Cardiac septum (tissue), 1 donor: ENCODE results near the gene ZSCAN20. TPM values are rescaled to one million over a fixed set of nuclear protein-coding genes. Genes with fewer than 3 reads are reported as not detected.

Experiments used
- DNase-seq: peaks from one replicate; pipeline ENCODE4 v3.0.0-alpha.2; 2020; ENCODE audit warnings: low spot score
- intact Hi-C: fragments of 100-400 bp; cut with DNase I; formaldehyde crosslinking; loops from one replicate; pipeline ENCODE4 v1.14.0; 2022
- long read RNA-seq: library from polyadenylated mRNA; unstranded; transcript quantifications from one replicate; pipeline ENCODE4 v2.0.0, GENCODE V29; 2021
- total RNA-seq: library from RNA; stranded (reverse); fragmentation: NEBNext Ultra II Directional; extraction: Animal tissue kit (Norgen Biotek cat#: 25700); gene quantifications from one replicate; pipeline ENCODE4 v1.2.1, GENCODE V29; 2021
- donor health status: DM: no; HTN: no; CAD: no.

The ZSCAN20 gene
- total RNA-seq: 8.3 TPM
- long read RNA-seq, partial matches to known transcripts: 1 of 7 reads
- long read RNA-seq, other reads (novel, unspliced or antisense): 6 of 7 reads

DNA sequence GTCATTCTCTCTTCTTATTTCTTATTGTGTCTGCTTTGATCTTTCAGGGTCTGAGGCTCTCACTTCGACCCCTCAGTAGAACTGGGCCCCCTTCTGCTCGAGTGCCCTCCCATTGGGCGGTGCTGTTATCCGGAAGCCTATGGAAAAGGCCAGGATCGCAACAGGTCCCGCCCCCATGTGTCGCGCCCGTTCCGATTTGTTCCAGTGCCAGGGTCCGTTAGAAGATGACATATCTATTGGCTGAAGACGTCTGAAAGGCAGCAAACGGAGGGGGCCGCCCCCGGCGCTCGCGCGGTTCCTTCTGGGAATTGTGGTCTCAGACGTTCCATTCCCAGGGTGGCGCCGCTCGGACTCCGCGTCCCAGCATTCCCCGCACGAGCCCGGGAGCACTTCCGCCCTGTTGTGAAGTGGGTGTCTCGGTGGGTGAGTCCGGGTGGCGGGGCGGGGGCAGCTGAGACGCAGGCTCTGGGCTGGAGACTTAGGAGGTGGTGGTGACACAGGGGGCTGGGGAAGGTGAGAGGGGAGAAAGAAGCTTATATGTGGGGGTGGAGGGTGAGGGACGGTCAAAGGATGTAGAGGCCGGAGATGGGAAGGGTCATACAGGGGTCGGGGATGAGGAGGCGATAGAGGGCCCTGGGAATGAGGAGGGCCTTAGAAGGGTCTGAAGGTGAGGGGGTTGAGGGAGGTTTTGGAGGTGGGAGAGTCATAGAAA, at the start of gene ZSCAN20:
TSS of gene ZSCAN20 (plus strand) at position 377 of the 712 bp plus-strand sequence. CDS start 6,644 bp downstream, outside the sequence.
- DNase-seq: peak; percentile 98
- intact Hi-C loops: loop anchor here (1.0 kb wide), 1 partner anchor 138 kb away; no protein-coding TSS in a partner anchor

DNA sequence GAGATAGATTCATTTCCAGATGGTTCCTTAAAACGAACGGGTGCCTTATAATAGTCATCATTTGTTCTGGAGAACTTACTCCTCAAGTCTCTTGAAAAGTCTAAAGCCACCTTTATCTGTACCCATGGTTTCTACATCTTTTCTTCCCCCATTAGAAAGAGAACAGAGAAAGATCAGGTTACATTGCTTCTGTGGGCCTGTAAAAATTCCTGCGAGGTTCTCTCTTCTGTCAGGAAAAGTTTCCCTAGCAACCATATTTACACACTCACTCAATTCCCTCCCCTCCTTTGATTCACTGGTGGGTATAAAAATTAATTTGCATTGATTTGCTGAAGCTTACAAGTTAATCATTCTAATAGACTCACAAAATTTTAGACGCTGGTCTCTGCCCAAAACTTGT, 48.2 kb upstream of the ZSCAN20 start:
- no peak for DNase-seq
- intact Hi-C loops: no loop called here

GRCh38 chr1:33424610-33425009, 47.8 kb upstream of the ZSCAN20 start:
- intact Hi-C loops: loop anchor here (5.0 kb wide), 1 partner anchor 42 kb away; no protein-coding TSS in a partner anchor
- no peak for DNase-seq

DNA sequence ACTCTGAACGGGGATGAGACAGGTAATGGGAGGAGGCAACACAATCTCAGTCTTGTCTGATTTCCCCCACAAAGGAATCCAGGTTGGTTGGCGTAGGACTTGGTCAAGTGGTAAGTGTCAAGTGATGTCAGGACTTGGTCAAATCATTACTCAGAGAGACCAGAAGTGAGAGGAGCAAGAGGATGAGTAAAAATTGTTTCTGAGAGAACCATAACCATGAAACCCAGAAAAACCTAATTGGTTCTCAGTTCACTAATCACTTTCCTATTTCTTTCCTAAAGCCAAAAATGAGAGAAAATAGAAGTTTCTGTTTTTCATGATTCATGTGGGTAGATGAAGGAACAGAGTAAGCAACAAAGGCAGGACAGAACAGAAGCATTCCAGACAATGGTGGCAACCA, 46.5 kb upstream of the ZSCAN20 start:
- DNase-seq: no peak
- intact Hi-C loops: loop anchor here (5.0 kb wide), 1 partner anchor 44 kb away; no protein-coding TSS in a partner anchor

DNA sequence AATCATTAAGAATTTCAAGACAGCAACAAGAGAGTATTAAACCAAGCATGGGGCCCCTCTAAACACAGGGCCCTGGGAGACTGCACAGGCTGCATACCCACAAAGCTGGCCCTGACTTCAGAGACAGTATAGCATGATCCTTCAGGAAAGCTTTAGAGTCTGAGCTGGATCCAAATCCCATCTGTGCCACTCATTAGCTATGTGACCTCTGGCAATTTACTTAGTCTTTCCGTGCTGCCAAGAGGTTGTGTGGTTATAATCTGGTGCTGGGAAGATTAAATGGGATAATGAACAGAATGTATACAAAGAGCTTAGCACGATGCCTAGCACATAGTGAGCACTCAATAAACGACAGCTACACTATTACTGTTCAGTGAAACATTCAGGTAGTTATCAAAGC, 45.5 kb upstream of the ZSCAN20 start:
- intact Hi-C loops: loop anchor here (5.0 kb wide), 1 partner anchor 45 kb away; no protein-coding TSS in a partner anchor

DNA sequence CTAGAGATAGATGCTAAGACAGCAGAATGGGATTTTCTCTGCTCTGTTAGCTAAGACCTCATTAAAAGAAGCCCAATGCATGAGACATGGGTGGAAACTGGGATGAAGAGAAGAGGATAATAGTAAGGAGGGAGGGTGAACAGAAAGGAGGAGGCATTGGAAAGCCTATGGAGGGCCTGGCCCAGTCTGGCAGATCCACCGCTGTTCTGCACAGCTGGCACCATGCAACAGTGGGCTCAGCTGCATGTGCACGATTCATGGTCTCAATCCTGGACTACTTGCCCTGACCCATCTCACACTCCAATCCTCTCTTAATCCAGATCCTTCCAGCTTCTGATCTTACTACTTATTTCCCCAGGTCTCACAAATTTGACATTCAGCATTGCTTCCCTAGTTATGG, 43.8 kb upstream of the ZSCAN20 start:
- intact Hi-C loops: loop anchor here (5.0 kb wide), 1 partner anchor 46 kb away; no protein-coding TSS in a partner anchor
- DNase-seq: no peak

More for the DNA sequence above, 45.5 kb upstream of the ZSCAN20 start:
- no peak for DNase-seq

DNA sequence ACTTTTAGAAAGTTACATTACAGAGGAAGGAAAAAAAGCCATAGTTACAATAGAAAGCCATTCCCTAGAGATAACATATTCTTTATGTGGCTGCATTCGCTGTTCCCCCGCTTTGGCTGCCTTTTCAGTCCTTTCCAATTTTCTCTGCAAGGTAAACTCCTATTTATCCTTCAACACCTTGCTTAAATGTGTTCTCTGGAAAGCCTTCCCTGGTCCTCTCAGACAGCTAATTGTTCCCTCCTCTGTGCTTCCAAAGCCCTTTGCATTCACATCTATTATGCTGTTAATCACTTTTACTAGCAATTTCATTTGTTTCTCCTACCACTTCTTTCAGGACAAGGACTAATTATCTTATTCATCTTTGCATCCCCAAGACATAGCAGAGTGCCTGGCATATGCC, 43.1 kb upstream of the ZSCAN20 start:
- intact Hi-C loops: loop anchor here (5.0 kb wide), 1 partner anchor 47 kb away; no protein-coding TSS in a partner anchor

DNA sequence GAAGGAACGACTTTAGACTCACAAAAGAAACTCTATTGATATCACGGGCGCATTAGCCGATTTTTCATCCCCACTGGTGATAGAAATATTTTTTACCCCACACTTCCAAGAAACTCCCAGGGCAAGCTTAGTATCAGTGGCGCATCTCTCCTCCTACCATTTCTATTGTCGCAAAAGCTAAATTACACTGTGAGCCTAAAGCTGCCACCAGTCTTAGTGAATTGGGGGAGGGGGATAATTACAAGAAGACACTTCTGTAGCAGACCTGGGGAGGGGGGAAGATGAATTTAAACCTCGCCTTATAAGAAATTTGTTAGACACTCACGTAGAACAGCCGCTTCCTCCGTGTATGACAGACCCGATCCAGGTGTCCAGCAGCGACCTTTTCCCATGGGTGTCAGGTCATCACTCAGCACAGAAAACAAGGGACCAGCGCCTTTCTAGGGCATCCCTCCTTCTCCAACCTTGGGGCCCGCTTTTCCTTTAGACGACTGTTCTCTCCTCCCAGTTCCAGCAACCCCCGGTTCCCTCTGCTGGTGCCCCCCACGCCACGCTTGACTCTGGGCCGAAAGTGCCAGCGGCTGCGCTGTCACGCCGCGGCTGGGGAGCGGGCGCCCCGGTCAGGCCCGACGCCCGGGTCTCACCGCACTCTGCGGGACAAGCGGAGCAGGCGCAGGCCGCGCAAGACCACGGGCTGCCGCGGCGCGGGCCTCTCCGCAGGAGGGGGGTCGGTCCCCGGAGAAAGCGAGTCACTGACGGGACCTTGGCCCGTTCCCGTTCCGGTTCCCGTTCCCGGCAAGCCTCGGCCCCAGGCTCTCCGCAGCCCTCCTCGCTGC, 42.4 kb upstream of the ZSCAN20 start:
- intact Hi-C loops: loop anchor here (5.0 kb wide), 1 partner anchor 48 kb away; no protein-coding TSS in a partner anchor
- no peak for DNase-seq

More for the DNA sequence above, 43.1 kb upstream of the ZSCAN20 start:
- no peak for DNase-seq

- intact Hi-C loops: no loop called here
- peak; percentile 99 for DNase-seq
Observed at GRCh38 chr1:33430692-33431593, 41.5 kb upstream of the ZSCAN20 start, which contains the start of gene PHC2. TSS of gene PHC2 (minus strand) at chr1:33431095. CDS start at chr1:33375539, 55,556 bp downstream.

GRCh38 chr1:33433509-33434362, 38.7 kb upstream of the ZSCAN20 start:
- intact Hi-C loops: no loop called here
- DNase-seq: no peak

DNA sequence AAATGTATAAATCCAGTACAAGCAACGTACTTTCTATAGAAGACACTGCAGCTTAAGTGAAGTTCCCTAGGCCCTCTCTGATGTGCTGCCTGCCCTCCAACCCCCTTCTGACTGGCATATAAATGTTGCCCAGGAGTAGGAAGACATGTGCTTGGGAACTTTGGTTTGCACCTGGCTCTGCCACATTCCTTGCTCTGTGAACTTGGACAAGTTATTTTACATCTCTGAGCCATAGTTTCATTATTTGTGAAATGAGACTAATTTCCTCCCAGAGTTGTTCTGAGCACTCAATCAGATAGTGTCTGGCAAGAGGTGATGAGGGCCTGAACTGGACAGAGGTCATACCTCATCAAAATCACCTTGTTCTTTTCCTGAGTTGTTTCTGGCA, 38.1 kb upstream of the ZSCAN20 start:
- no peak for DNase-seq
- intact Hi-C loops: no loop called here

DNA sequence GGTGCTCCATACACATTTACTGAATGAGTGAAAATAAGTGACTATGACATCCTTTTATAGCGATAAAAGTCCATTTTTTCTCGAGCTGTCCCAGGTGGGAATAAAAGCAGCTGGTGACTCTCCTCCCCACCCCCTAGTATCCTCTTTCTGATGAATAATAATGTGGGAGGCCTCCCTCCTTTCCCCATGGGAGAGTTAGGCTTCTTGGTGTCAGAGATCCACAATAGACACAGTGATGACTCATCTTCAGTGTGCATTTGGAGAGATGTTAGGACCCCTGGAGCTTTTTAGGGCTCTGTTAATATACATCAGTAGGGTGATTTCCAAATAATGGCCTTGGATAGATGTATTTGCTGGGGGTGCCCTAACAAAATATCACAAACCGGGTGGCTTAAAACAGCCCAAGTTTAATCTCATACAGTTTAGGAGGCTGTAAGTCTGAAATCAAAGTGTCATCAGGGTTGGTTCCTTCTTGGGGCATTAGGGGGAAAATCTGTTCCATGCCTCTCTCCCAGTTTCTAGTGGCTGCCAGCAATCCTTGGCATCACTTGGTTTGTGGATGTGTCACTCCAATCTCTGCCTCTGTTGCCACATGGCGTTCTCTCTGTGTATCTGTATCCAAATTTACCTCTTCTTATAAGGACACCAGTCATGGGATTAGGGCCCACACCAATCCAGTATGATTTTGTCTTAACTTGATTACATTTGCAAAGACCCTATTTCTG, 37.2 kb upstream of the ZSCAN20 start:
- DNase-seq: no peak
- intact Hi-C loops: no loop called here

- intact Hi-C loops: no loop called here
- no peak for DNase-seq
Observed at GRCh38 chr1:33436557-33437285, 35.7 kb upstream of the ZSCAN20 start.

- intact Hi-C loops: no loop called here
- DNase-seq: no peak
Observed at GRCh38 chr1:33438364-33439160, 33.9 kb upstream of the ZSCAN20 start.

GRCh38 chr1:33439662-33440061, 32.8 kb upstream of the ZSCAN20 start:
- intact Hi-C loops: no loop called here
- DNase-seq: no peak

DNA sequence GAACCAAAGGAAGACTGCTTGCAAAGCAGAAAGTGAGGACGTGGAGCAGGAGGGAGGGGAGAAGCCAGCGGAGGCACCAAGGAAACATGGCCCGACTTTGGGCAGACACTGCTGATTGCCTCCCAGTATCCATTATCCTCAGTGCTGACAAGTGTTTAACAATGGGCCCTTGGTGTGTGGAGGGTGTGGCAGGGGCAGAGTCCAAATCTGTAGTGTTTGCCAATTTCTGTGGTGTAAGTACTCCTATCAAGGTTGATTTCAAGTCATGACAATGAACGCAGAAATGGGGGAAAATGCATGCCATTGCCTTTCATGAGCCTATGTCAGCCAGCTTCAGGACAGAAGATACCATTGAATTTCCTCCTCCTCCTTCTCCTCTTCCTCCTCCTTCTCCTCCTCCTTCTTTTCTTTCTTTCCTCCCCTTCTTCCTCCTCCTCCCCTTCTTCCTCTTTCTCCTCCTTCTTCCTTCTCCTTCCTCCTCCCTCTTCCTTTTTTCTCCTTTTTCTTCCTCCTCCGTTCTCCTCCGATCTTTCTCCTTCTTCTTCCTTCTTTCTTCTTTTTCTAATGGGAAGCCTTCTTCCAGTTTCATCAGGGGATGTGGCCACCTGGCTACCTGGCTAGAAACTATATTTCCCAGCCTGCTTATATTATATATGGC, 31.2 kb upstream of the ZSCAN20 start:
- DNase-seq: no peak
- intact Hi-C loops: no loop called here
